Stimulated activated CD4-positive, alpha-beta T cell treated with anti-CD3 and anti-CD28 coated beads, Interleukin-12 subunit alpha, Interleukin-12 subunit beta, amount 100 ng/mL, for 4 hours (primary cell): ENCODE results near the gene ZNF844.
"Not testable (repeated sequence)": the region's sequence is repeated elsewhere in the genome, so short reads cannot be mapped to it uniquely, and the experiment has no call there.

Experiments
- DNase-seq: peaks from one replicate; pipeline ENCODE4 v3.0.0-alpha.2; 2020

The ZNF844 gene

DNA sequence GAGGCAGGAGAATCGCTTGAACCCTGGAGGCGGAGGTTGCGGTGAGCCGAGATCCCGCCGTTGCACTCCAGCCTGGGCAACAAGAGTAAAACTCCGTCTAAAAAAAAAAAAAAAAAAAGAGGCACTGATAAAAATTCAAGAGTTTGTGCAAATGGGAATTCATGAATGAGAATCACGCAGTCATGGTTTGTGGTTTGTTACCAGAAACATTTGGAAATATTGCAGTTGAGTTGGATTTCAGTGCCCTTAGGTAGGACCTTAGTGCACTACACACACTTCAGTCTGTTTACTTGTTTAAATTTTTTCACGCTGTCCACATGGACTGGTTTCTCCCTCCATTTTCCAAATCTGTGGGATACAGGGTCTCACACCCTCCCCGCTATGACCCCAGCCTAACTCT, 28.4 kb downstream of the ZNF844 start:
- no peak for DNase-seq

DNA sequence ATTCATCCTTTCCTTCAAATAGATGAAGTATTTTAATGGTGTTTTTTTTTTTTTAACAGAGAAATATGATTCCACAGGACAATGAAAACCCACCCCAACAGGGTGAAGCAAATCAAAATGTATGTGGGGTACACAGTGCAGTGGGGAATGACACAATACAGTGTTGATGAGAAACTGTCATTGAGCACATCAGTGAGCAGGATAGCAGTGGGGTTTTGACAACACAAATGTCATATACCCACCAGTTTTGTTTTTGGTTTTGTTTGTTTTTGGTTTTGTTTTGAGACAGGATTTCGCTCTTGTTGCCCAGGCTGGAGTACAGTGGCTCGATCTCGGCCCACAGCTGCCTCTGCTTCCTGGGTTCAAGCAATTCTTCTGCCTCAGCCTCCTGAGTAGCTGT, 29.2 kb downstream of the ZNF844 start:
- no peak for DNase-seq

DNA sequence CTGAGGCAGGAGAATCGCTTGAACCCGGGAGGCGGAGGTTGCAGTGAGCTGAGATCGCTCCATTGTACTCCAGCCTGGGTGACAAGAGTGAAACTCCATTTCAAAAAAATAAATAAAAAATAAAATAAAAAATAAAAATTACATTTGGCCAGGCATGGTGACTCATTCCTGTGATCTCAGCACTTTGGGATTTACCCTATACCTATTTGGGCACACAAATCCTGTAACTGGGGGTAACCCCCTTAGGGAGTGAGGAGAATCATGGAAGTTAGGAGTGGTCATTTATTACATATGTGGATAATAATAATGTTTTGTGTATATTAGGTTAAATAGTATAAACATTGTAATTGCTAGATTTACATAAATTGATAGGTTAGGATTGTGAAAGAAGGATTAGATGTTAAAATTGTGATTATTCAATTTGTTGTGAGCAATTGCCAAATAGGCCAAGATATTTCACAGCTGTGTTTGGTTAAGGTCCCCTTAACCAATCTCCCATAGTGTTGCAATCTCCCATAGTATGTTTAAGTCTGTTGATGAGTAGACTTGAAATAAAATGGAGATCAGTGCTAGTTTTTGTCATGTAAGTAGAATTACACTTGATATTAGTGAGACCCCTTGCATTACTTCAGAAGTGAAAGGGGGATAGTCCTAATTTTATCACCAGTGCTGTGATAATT, 30.7 kb downstream of the ZNF844 start:
- DNase-seq, result no peak

DNA sequence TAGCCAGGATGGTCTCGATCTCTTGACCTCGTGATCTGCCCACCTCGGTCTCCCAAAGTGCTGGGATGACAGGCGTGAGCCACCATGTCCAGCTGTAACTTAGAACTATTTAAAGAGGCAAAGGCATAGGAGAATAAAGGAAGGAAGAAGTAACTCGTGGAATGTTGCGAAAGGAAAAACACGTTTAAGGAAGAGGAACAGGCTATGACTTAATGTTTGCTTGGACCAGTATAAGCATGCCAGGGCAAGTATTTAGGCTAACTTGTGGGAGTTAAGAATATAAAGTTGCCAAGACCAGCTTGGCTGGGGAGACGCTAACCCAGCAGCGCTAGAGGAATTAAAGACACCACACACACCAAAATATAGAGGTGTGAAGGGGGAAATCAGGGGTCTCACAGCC, 33.5 kb downstream of the ZNF844 start:
- DNase-seq, result no peak

DNA sequence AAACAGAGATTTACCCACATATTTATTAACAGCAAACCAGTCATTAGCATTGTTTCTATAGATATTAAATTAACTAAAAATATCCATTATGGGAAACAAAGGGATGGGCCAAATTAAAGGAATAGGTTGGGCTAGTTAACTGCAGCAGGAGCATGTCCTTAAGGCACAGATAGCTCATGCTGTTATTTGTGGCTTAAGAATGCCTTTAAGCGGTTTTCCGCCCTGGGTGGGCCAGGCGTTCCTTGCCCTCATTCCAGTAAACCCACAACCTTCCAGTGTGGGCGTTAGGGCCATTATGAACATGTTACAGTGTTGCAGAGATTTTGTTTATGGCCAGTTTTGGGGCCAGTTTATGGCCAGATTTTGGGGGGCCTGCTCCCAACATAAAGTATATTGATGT, 39.4 kb downstream of the ZNF844 start:
- DNase-seq, result not testable (repeated sequence)

DNA sequence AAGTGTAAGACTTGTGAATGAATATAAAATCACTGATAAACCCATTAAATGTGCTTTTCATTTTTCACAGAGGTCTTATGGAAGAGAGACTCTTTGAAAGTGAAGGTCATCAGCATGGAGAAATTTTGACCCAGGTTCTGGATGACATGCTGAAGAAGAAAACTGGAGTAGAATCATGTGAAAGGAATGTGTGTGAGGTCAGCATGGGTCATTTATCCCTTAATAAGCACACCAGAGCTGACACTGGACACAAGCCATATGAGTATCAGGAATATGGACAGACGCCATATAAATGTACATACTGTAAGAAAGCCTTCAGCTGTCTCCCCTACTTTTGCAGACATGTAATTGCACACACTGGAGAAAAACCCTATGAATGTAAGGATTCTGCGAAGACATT, 46.6 kb downstream of the ZNF844 start:
- DNase-seq, result no peak

DNA sequence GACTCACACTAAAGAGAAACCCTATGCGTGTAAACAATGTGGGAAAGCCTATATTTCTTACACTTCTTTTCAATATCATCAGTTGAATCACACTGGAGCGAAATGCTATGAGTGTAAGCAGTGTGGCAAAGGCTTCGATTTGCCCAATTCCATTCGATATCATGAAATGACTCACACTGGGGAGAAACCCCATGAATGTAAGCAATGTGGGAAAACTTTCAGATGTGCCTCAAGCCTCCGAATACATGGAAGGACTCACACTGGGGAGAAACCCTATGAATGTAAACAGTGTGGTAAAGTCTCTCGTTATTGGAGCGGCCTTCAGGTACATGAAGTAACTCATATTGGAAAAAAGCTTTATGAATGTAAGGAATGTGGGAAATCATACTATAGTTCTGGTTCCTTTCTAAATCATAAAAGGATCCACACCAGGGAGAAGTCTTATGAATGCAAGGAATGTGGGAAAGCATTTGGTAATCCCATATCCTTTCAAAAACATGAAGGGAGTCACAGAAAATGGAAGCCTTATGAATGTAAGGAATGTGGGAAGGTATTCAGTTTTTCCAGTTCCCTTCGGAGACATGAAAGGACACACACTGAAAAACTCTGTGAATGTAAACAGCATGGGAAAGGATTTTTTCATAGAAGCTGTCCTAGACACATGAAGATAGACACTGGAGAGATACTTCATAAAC, 47.6 kb downstream of the ZNF844 start:
- no peak for DNase-seq

DNA sequence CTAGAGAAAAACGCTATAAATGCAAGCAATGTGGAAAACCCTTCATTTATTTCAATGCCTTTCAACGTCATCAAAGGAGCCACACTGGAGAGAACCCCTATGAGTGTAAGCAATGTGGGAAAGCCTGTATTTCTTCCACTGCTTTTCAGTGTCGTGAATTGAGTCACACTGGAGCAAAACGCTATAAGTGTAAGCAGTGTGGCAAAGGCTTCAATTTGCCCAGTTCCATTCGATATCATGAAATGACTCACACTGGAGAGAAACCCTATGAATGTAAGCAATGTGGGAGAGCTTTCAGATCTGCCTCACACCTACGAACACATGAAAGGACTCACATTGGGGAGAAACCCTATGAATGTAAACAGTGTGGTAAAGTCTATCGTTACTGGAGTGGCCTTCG, 48.2 kb downstream of the ZNF844 start:
- DNase-seq, result no peak

DNA sequence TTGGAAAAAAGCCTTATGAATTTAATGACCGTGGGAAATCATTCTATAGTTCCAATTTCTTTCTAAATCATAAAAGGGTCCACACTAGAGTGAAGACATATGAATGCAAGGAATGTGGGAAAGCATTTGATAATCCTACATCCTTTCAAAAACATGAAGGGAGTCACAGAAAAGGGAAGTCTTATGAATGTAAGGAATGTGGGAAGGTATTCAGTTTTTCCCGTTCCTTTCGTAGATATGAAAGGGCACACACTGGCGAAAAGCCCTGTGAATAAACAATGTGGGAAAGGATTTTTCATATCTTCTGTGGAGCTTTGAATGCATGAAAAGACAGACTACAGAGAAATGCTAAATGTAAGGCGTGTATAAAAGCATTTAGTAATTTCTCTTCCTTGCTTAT, 48.6 kb downstream of the ZNF844 start:
- no peak for DNase-seq

DNA sequence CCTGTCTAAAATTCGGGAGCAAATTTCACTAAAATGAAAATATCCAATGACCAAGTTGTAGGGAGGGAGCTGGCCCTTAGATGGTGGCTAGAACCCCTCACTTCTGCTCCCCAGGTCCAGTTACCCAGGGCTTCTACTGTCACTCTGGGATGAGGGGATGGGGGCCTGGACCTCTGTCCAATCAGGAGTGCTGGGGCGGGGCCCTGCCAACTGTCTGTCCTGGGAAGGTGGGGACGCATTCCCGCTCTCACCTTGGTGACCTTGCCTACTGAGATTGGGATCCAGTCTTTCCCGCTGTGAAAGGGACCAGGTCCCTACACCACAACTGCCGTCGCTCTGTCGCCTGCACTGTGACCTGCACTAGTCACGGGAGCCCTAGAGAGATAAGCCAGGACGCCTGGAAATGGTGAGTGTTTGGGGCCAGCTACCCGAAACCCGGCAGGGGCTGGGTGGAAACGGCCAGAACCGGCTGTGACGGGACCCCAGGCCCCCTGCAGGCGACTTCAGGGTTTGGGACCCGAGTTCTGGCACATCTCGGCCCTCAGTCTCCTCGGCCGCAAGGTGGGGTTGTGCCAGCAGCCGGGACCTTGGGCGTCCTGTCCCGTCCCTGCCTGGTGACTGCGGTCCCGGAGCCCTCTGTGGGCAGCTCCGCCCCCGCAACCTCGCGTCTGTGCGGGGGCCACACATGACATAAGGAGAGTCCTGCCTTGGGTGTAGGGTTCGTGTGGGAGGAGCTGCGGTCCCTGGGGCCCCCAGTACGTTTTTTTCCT, 52.9 kb downstream of the ZNF844 start:
- DNase-seq, result no peak

DNA sequence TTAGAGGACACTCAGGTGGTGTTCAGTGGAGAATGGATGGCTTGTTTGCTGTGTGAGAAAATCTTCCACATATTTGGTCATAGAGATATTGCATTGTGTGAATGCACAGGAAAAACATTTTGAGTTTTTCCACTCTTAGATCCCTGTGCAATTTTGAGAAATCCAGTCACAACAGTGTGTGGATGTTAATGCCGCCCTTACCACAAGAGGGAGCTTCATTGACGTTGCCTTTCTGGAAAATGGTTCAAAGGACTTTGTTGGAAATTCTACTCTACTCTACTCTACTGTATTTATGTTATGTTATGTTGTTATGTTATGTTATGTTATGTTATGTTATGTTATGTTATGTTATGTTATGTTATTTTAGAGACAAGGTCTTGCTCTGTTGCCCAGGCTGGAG, 62.2 kb downstream of the ZNF844 start:
- DNase-seq, result peak; percentile 10
